NCI-H1092 treated with DMSO at 0.1 percent for 48 hours (cell line): ENCODE measurements around the gene UNCX.
"Not testable (repeated sequence)": the region's sequence is repeated elsewhere in the genome, so short reads cannot be mapped to it uniquely, and the experiment has no call there.

ENCODE experiments used
- DNase-seq: peaks from one replicate; lab custom pipeline; 2025; lab: John Stamatoyannopoulos, UW

UNCX gene

GRCh38 chr7:1278543-1278942 lies 45.9 kb downstream of the UNCX start:
- DNase-seq = no peak

DNA sequence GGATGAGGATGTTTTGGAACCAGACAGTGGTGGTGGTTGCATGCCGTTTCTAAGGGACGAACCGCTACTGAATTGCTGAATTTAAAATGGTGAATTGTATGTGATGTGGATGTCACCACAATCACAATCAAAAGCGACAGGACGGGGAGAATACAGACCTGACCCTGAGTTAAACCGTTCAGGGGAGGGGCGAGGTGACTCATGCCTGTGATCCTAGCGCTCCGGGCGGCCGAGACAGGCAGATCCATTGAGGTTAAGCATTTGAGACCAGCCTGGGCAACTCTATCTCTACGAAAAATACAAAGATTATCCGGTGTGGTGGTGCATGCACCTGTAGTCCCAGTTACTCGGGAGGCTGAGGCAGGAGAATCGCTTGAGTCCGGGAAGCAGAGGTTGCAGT lies 46.4 kb downstream of the UNCX start:
- no peak for DNase-seq

- DNase-seq = not testable (repeated sequence)
Observed at GRCh38 chr7:1279895-1280294, 47.2 kb downstream of the UNCX start.

- no peak for DNase-seq
Observed at GRCh38 chr7:1281068-1281467, 48.4 kb downstream of the UNCX start.

GRCh38 chr7:1282679-1283078 lies 50.0 kb downstream of the UNCX start:
- DNase-seq = no peak

- DNase-seq = no peak
Observed at GRCh38 chr7:1283337-1283736, 50.7 kb downstream of the UNCX start.

GRCh38 chr7:1283941-1284742 lies 51.5 kb downstream of the UNCX start:
- DNase-seq = no peak

GRCh38 chr7:1284743-1285458 lies 52.2 kb downstream of the UNCX start:
- DNase-seq = no peak

- DNase-seq = no peak
Observed at GRCh38 chr7:1285556-1286301, 53.1 kb downstream of the UNCX start.
